HEK293 (cell line): ENCODE results near the gene PERM1.

Source experiments
- GLIS1 ChIP-seq: fragments of 450-650 bp; formaldehyde crosslinking; IDR thresholded peaks from 2 replicates; pipeline ENCODE4 v1.5.1; 2016; ENCODE audit warnings: missing biosample characterization, missing genetic modification characterization
- RBAK ChIP-seq: fragments of 450-650 bp; formaldehyde crosslinking; IDR thresholded peaks from 2 replicates; pipeline ENCODE4 v1.5.1; 2016; ENCODE audit warnings: missing biosample characterization, missing genetic modification characterization
- ZBTB21 ChIP-seq: fragments of 450-650 bp; formaldehyde crosslinking; IDR thresholded peaks from 2 replicates; pipeline ENCODE4 v1.5.1; 2017; ENCODE audit warnings: missing biosample characterization, missing genetic modification characterization
- ZBTB8A ChIP-seq: fragments of 450-650 bp; formaldehyde crosslinking; IDR thresholded peaks from 2 replicates; pipeline ENCODE4 v1.5.1; 2016; ENCODE audit warnings: missing biosample characterization, missing genetic modification characterization
- ZFP37 ChIP-seq: fragments of 450-650 bp; formaldehyde crosslinking; IDR thresholded peaks from 2 replicates; pipeline ENCODE4 v1.5.1; 2016; ENCODE audit warnings: missing biosample characterization, missing genetic modification characterization
- ZFP41 ChIP-seq: fragments of 450-650 bp; formaldehyde crosslinking; IDR thresholded peaks from 2 replicates; pipeline ENCODE4 v1.5.1; 2016; ENCODE audit warnings: missing biosample characterization, missing genetic modification characterization, borderline replicate concordance
- ZFP69B ChIP-seq: fragments of 450-650 bp; formaldehyde crosslinking; IDR thresholded peaks from 2 replicates; pipeline ENCODE4 v1.5.1; 2016; ENCODE audit warnings: missing biosample characterization, missing genetic modification characterization
- ZNF140 ChIP-seq: fragments of 450-650 bp; formaldehyde crosslinking; IDR thresholded peaks from 2 replicates; pipeline ENCODE4 v1.5.1; 2016; ENCODE audit warnings: missing biosample characterization, missing genetic modification characterization
- ZNF202 ChIP-seq: fragments of 450-650 bp; formaldehyde crosslinking; IDR thresholded peaks from 2 replicates; pipeline ENCODE4 v1.5.1; 2016; ENCODE audit warnings: missing biosample characterization, missing genetic modification characterization, borderline replicate concordance
- ZNF214 ChIP-seq: fragments of 450-650 bp; formaldehyde crosslinking; IDR thresholded peaks from 2 replicates; pipeline ENCODE4 v1.5.1; 2017; ENCODE audit warnings: missing biosample characterization, mild to moderate bottlenecking, missing genetic modification characterization, borderline replicate concordance
- ZNF292 ChIP-seq: fragments of 450-650 bp; formaldehyde crosslinking; IDR thresholded peaks from 2 replicates; pipeline ENCODE4 v1.5.1; 2016; ENCODE audit warnings: low read depth, missing biosample characterization, missing genetic modification characterization, borderline replicate concordance
- ZNF324 ChIP-seq: fragments of 450-650 bp; formaldehyde crosslinking; IDR thresholded peaks from 2 replicates; pipeline ENCODE4 v1.5.1; 2016; ENCODE audit warnings: missing biosample characterization, missing genetic modification characterization
- ZNF341 ChIP-seq: fragments of 450-650 bp; formaldehyde crosslinking; IDR thresholded peaks from 2 replicates; pipeline ENCODE4; 2016; ENCODE audit warnings: low read depth, missing biosample characterization, missing genetic modification characterization
- ZNF350 ChIP-seq: fragments of 450-650 bp; formaldehyde crosslinking; IDR thresholded peaks from 2 replicates; pipeline ENCODE4 v1.5.0; 2017; ENCODE audit warnings: missing biosample characterization, mild to moderate bottlenecking, missing genetic modification characterization
- ZNF394 ChIP-seq: fragments of 450-650 bp; formaldehyde crosslinking; IDR thresholded peaks from 2 replicates; pipeline ENCODE4 v1.5.1; 2016; ENCODE audit warnings: missing biosample characterization, missing genetic modification characterization, mild to moderate bottlenecking, moderate library complexity, borderline replicate concordance
- ZNF423 ChIP-seq: fragments of 450-650 bp; formaldehyde crosslinking; IDR thresholded peaks from 2 replicates; pipeline ENCODE4 v1.5.1; 2016; ENCODE audit warnings: missing biosample characterization, missing genetic modification characterization
- ZNF544 ChIP-seq: fragments of 450-650 bp; formaldehyde crosslinking; IDR thresholded peaks from 2 replicates; pipeline ENCODE4 v1.5.0; 2017; ENCODE audit warnings: missing biosample characterization, missing genetic modification characterization
- ZNF560 ChIP-seq: fragments of 450-650 bp; formaldehyde crosslinking; IDR thresholded peaks from 2 replicates; pipeline ENCODE4 v1.5.1; 2017; ENCODE audit warnings: missing biosample characterization, missing genetic modification characterization, borderline replicate concordance
- ZNF610 ChIP-seq: fragments of 450-650 bp; formaldehyde crosslinking; IDR thresholded peaks from 2 replicates; pipeline ENCODE4 v1.5.1; 2016; ENCODE audit warnings: missing biosample characterization, missing genetic modification characterization, borderline replicate concordance
- TF ChIP-seq, protein P1 (sequence below): fragments of 450-650 bp; formaldehyde crosslinking; IDR thresholded peaks from 2 replicates; pipeline ENCODE4 v1.5.1; 2016; ENCODE audit warnings: missing biosample characterization, missing genetic modification characterization
- TF ChIP-seq, protein P2 (sequence below): fragments of 450-650 bp; IDR thresholded peaks from 2 replicates; pipeline ENCODE4 v1.5.1; 2018; ENCODE audit warnings: missing biosample characterization, mild to moderate bottlenecking, missing genetic modification characterization
- TF ChIP-seq, protein P3 (sequence below): fragments of 450-650 bp; formaldehyde crosslinking; IDR thresholded peaks from 2 replicates; pipeline ENCODE4 v1.5.1; 2016; ENCODE audit warnings: missing biosample characterization, missing genetic modification characterization, borderline replicate concordance
- TF ChIP-seq, protein P4 (sequence below): fragments of 450-650 bp; formaldehyde crosslinking; IDR thresholded peaks from 2 replicates; pipeline ENCODE4 v1.5.1; 2016; ENCODE audit warnings: missing biosample characterization, missing genetic modification characterization, borderline replicate concordance
- TF ChIP-seq, protein P5 (sequence below): fragments of 450-650 bp; formaldehyde crosslinking; IDR thresholded peaks from 2 replicates; pipeline ENCODE4 v1.5.1; 2016; ENCODE audit warnings: missing biosample characterization, missing genetic modification characterization

The PERM1 gene

DNA sequence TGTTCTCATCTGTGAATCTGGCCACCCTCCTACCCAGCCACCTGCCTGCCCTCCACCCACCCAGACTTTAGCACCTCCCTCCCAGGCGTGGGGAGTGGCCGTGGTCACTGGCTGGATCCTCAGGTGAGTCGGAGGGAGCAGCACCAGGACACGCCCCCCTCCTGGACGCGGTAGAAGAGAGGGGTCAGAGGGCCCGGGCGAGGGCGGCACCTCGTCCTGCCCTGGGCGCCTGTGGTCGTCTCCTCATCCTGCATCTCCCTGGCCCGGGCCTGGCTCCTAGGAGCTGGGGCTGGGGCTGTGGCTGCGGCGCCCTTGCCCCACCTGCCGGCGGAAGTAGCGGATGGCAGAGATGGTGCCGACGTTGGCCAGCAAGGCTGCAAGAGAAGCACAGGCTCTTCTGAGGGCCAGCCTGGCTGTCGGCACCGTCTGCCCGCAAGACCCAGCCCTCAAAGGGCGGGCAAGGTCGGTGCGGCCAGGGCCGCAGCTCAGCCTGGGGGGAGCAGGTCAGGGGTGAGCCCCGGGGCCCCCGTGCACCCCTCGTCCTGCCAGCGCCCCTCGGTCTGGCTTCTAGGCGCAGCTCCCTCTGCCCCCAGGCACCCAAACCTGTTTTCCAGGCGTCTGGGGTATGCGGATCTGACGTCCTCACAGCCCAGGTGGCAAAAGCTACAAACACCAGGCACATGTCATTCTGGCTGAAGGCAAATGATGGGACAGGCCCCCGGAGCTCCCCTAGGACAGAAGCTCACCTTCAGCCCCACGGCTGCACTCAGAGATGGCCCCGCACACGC, 5.8 kb downstream of the PERM1 start (continued):
- TF ChIP-seq ZNF214 (tag by site-specific recombination) (no peak), ZFP41 (tag by site-specific recombination) (no peak), ZNF324 (no peak), ZBTB21 (tag by site-specific recombination) (no peak), ZFP69B (tag by site-specific recombination) (no peak), RBAK (tag by site-specific recombination) (no peak), ZNF560 (tag by site-specific recombination) (no peak), ZFP37 (peak; percentile 91; the same call in 1 of the 2 replicates), ZBTB8A (tag by site-specific recombination) (peak; percentile 95), ZNF610 (tag by site-specific recombination) (no peak), ZNF202 (tag by site-specific recombination) (no peak), ZNF350 (tag by site-specific recombination) (no peak), ZNF140 (no peak), ZNF341 (tag by site-specific recombination) (peak; percentile 92), ZNF423 (tag by site-specific recombination) (no peak), GLIS1 (tag by site-specific recombination) (peak; percentile 91), ZNF394 (tag by site-specific recombination) (no peak), ZNF544 (no peak), ZNF292 (tag by site-specific recombination) (no peak)
- TF ChIP-seq, protein P1, sequence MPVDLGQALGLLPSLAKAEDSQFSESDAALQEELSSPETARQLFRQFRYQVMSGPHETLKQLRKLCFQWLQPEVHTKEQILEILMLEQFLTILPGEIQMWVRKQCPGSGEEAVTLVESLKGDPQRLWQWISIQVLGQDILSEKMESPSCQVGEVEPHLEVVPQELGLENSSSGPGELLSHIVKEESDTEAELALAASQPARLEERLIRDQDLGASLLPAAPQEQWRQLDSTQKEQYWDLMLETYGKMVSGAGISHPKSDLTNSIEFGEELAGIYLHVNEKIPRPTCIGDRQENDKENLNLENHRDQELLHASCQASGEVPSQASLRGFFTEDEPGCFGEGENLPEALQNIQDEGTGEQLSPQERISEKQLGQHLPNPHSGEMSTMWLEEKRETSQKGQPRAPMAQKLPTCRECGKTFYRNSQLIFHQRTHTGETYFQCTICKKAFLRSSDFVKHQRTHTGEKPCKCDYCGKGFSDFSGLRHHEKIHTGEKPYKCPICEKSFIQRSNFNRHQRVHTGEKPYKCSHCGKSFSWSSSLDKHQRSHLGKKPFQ (tag by site-specific recombination), result no peak
- TF ChIP-seq, protein P2, sequence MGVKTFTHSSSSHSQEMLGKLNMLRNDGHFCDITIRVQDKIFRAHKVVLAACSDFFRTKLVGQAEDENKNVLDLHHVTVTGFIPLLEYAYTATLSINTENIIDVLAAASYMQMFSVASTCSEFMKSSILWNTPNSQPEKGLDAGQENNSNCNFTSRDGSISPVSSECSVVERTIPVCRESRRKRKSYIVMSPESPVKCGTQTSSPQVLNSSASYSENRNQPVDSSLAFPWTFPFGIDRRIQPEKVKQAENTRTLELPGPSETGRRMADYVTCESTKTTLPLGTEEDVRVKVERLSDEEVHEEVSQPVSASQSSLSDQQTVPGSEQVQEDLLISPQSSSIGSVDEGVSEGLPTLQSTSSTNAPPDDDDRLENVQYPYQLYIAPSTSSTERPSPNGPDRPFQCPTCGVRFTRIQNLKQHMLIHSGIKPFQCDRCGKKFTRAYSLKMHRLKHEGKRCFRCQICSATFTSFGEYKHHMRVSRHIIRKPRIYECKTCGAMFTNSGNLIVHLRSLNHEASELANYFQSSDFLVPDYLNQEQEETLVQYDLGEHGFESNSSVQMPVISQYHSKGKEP (tag by site-specific recombination), result no peak
- TF ChIP-seq, protein P3, sequence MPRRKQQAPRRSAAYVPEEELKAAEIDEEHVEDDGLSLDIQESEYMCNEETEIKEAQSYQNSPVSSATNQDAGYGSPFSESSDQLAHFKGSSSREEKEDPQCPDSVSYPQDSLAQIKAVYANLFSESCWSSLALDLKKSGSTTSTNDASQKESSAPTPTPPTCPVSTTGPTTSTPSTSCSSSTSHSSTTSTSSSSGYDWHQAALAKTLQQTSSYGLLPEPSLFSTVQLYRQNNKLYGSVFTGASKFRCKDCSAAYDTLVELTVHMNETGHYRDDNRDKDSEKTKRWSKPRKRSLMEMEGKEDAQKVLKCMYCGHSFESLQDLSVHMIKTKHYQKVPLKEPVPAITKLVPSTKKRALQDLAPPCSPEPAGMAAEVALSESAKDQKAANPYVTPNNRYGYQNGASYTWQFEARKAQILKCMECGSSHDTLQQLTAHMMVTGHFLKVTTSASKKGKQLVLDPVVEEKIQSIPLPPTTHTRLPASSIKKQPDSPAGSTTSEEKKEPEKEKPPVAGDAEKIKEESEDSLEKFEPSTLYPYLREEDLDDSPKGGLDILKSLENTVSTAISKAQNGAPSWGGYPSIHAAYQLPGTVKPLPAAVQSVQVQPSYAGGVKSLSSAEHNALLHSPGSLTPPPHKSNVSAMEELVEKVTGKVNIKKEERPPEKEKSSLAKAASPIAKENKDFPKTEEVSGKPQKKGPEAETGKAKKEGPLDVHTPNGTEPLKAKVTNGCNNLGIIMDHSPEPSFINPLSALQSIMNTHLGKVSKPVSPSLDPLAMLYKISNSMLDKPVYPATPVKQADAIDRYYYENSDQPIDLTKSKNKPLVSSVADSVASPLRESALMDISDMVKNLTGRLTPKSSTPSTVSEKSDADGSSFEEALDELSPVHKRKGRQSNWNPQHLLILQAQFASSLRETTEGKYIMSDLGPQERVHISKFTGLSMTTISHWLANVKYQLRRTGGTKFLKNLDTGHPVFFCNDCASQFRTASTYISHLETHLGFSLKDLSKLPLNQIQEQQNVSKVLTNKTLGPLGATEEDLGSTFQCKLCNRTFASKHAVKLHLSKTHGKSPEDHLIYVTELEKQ (tag by site-specific recombination), result no peak
- TF ChIP-seq, protein P4, sequence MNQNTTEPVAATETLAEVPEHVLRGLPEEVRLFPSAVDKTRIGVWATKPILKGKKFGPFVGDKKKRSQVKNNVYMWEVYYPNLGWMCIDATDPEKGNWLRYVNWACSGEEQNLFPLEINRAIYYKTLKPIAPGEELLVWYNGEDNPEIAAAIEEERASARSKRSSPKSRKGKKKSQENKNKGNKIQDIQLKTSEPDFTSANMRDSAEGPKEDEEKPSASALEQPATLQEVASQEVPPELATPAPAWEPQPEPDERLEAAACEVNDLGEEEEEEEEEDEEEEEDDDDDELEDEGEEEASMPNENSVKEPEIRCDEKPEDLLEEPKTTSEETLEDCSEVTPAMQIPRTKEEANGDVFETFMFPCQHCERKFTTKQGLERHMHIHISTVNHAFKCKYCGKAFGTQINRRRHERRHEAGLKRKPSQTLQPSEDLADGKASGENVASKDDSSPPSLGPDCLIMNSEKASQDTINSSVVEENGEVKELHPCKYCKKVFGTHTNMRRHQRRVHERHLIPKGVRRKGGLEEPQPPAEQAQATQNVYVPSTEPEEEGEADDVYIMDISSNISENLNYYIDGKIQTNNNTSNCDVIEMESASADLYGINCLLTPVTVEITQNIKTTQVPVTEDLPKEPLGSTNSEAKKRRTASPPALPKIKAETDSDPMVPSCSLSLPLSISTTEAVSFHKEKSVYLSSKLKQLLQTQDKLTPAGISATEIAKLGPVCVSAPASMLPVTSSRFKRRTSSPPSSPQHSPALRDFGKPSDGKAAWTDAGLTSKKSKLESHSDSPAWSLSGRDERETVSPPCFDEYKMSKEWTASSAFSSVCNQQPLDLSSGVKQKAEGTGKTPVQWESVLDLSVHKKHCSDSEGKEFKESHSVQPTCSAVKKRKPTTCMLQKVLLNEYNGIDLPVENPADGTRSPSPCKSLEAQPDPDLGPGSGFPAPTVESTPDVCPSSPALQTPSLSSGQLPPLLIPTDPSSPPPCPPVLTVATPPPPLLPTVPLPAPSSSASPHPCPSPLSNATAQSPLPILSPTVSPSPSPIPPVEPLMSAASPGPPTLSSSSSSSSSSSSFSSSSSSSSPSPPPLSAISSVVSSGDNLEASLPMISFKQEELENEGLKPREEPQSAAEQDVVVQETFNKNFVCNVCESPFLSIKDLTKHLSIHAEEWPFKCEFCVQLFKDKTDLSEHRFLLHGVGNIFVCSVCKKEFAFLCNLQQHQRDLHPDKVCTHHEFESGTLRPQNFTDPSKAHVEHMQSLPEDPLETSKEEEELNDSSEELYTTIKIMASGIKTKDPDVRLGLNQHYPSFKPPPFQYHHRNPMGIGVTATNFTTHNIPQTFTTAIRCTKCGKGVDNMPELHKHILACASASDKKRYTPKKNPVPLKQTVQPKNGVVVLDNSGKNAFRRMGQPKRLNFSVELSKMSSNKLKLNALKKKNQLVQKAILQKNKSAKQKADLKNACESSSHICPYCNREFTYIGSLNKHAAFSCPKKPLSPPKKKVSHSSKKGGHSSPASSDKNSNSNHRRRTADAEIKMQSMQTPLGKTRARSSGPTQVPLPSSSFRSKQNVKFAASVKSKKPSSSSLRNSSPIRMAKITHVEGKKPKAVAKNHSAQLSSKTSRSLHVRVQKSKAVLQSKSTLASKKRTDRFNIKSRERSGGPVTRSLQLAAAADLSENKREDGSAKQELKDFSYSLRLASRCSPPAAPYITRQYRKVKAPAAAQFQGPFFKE (tag by site-specific recombination), result no peak
- TF ChIP-seq, protein P5, sequence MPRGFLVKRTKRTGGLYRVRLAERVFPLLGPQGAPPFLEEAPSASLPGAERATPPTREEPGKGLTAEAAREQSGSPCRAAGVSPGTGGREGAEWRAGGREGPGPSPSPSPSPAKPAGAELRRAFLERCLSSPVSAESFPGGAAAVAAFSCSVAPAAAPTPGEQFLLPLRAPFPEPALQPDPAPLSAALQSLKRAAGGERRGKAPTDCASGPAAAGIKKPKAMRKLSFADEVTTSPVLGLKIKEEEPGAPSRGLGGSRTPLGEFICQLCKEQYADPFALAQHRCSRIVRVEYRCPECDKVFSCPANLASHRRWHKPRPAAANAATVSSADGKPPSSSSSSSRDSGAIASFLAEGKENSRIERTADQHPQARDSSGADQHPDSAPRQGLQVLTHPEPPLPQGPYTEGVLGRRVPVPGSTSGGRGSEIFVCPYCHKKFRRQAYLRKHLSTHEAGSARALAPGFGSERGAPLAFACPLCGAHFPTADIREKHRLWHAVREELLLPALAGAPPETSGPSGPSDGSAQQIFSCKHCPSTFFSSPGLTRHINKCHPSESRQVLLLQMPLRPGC, result no peak
